Activated T-helper 1 cell treated with anti-CD3 and anti-CD28 coated beads, Interleukin-12 subunit alpha, Interleukin-12 subunit beta, Interleukin-2, Interleukin-4 antibody, amounts not matched to agents 30 ng/mL and 10 ng/mL and 1 ng/mL, durations not matched to agents 14 hours and 24 hours and 36 hours (primary cell): Measurements from ENCODE around the gene CD34. TPM values are rescaled to one million over a fixed set of nuclear protein-coding genes. Genes with fewer than 3 reads are reported as not detected.

Source experiments
- DNase-seq: peaks from one replicate; pipeline ENCODE4 v3.0.0; 2021; ENCODE audit warnings: low spot score
- H3K27ac Mint-ChIP-seq: one replicate; pipeline ENCODE4 v1.8.0; 2021; ENCODE audit warnings: mild to moderate bottlenecking, mixed read lengths
- H3K27me3 Mint-ChIP-seq: one replicate; pipeline ENCODE4 v1.8.0; 2022; ENCODE audit warnings: mild to moderate bottlenecking, moderate library complexity, mixed read lengths; ENCODE audit not compliant: insufficient read depth
- H3K36me3 Mint-ChIP-seq: one replicate; pipeline ENCODE4 v1.8.0; 2021; ENCODE audit warnings: low read depth, mixed read lengths
- H3K4me1 Mint-ChIP-seq: one replicate; pipeline ENCODE4 v1.8.0; 2021; ENCODE audit warnings: low read depth, mixed read lengths
- H3K4me3 Mint-ChIP-seq: one replicate; pipeline ENCODE4 v1.8.0; 2021; ENCODE audit warnings: mild to moderate bottlenecking, moderate library complexity, mixed read lengths
- H3K9me3 Mint-ChIP-seq: one replicate; pipeline ENCODE4 v1.8.0; 2021; ENCODE audit warnings: mixed read lengths
- intact Hi-C: fragments of 100-400 bp; cut with micrococcal nuclease; formaldehyde crosslinking; loops from one replicate; pipeline ENCODE4 v1.15.1; 2024
- total RNA-seq: library from RNA; stranded (reverse); gene quantifications from 2 replicates; pipeline ENCODE4 v1.2.3, GENCODE V29; 2022

Gene CD34
- total RNA-seq, 1 donor from 2014 or later = not detected

GRCh38 chr1:207903053-207903452 lies 7.9 kb downstream of the CD34 start:
- DNase-seq = no peak
- Mint-ChIP-seq H3K36me3 (no peaks in the 10 kb centered on the region), H3K4me1 (peaks cover 25% of the 10 kb centered on the region), H3K27ac (no peak overlapping the region), H3K4me3 (no peak overlapping the region), H3K9me3 (no peaks in the 10 kb centered on the region), H3K27me3 (peaks cover 12% of the 10 kb centered on the region)
- intact Hi-C loops = no loop called here

GRCh38 chr1:207902566-207902965 lies 8.4 kb downstream of the CD34 start:
- Mint-ChIP-seq H3K4me3 (no peak overlapping the region), H3K27ac (no peak overlapping the region), H3K9me3 (no peaks in the 10 kb centered on the region), H3K36me3 (no peaks in the 10 kb centered on the region), H3K4me1 (peaks cover 25% of the 10 kb centered on the region), H3K27me3 (peaks cover 8% of the 10 kb centered on the region)
- no peak for DNase-seq
- intact Hi-C loops = no loop called here

- Mint-ChIP-seq H3K4me1 (peaks cover 25% of the 10 kb centered on the region), H3K36me3 (no peaks in the 10 kb centered on the region), H3K27me3 (peaks cover 4% of the 10 kb centered on the region), H3K27ac (no peak overlapping the region), H3K9me3 (no peaks in the 10 kb centered on the region), H3K4me3 (no peak overlapping the region)
- no peak for DNase-seq
- intact Hi-C loops = no loop called here
Measured at GRCh38 chr1:207901041-207901653, 9.8 kb downstream of the CD34 start.

GRCh38 chr1:207898836-207899235 lies 12.1 kb downstream of the CD34 start:
- no peak for DNase-seq
- intact Hi-C loops = no loop called here
- peaks cover 21% of the 10 kb centered on the region for H3K4me1 Mint-ChIP-seq
- H3K36me3 Mint-ChIP-seq = no peaks in the 10 kb centered on the region
- H3K9me3 Mint-ChIP-seq = no peaks in the 10 kb centered on the region
- H3K27me3 Mint-ChIP-seq = peaks cover 8% of the 10 kb centered on the region
- no peak overlapping the region for H3K27ac Mint-ChIP-seq
- no peak overlapping the region for H3K4me3 Mint-ChIP-seq

GRCh38 chr1:207898260-207898659 lies 12.7 kb downstream of the CD34 start:
- Mint-ChIP-seq H3K36me3 (no peaks in the 10 kb centered on the region), H3K4me1 (peaks cover 15% of the 10 kb centered on the region), H3K27me3 (peaks cover 8% of the 10 kb centered on the region), H3K27ac (no peak overlapping the region), H3K9me3 (no peaks in the 10 kb centered on the region), H3K4me3 (no peak overlapping the region)
- intact Hi-C loops = no loop called here
- no peak for DNase-seq

GRCh38 chr1:207897188-207897587 lies 13.7 kb downstream of the CD34 start:
- intact Hi-C loops = no loop called here
- H3K4me1 Mint-ChIP-seq = peaks cover 12% of the 10 kb centered on the region
- H3K27ac Mint-ChIP-seq = no peak overlapping the region
- H3K27me3 Mint-ChIP-seq = peaks cover 8% of the 10 kb centered on the region
- no peak for DNase-seq
- H3K4me3 Mint-ChIP-seq = no peak overlapping the region
- H3K9me3 Mint-ChIP-seq = no peaks in the 10 kb centered on the region
- H3K36me3 Mint-ChIP-seq = no peaks in the 10 kb centered on the region

GRCh38 chr1:207896547-207896946 lies 14.4 kb downstream of the CD34 start:
- H3K4me3 Mint-ChIP-seq = no peak overlapping the region
- intact Hi-C loops = no loop called here
- H3K36me3 Mint-ChIP-seq = no peaks in the 10 kb centered on the region
- peaks cover 8% of the 10 kb centered on the region for H3K27me3 Mint-ChIP-seq
- no peak for DNase-seq
- H3K4me1 Mint-ChIP-seq = peaks cover 6% of the 10 kb centered on the region
- H3K9me3 Mint-ChIP-seq = no peaks in the 10 kb centered on the region
- H3K27ac Mint-ChIP-seq = no peak overlapping the region

- no peak overlapping the region for H3K4me3 Mint-ChIP-seq
- peaks cover 8% of the 10 kb centered on the region for H3K27me3 Mint-ChIP-seq
- H3K36me3 Mint-ChIP-seq = no peaks in the 10 kb centered on the region
- H3K27ac Mint-ChIP-seq = no peak overlapping the region
- intact Hi-C loops = no loop called here
- no peaks in the 10 kb centered on the region for H3K9me3 Mint-ChIP-seq
- no peak for DNase-seq
- no peaks in the 10 kb centered on the region for H3K4me1 Mint-ChIP-seq
Measured at GRCh38 chr1:207894704-207895103, 16.2 kb downstream of the CD34 start.

GRCh38 chr1:207893737-207894582 lies 17.0 kb downstream of the CD34 start:
- H3K9me3 Mint-ChIP-seq = no peaks in the 10 kb centered on the region
- peaks cover 8% of the 10 kb centered on the region for H3K27me3 Mint-ChIP-seq
- DNase-seq = no peak
- no peak overlapping the region for H3K27ac Mint-ChIP-seq
- H3K4me1 Mint-ChIP-seq = no peaks in the 10 kb centered on the region
- no peaks in the 10 kb centered on the region for H3K36me3 Mint-ChIP-seq
- no peak overlapping the region for H3K4me3 Mint-ChIP-seq
- intact Hi-C loops = no loop called here

GRCh38 chr1:207892764-207893163 lies 18.2 kb downstream of the CD34 start:
- no peaks in the 10 kb centered on the region for H3K36me3 Mint-ChIP-seq
- H3K9me3 Mint-ChIP-seq = no peaks in the 10 kb centered on the region
- no peak for DNase-seq
- no peak overlapping the region for H3K4me3 Mint-ChIP-seq
- no peaks in the 10 kb centered on the region for H3K4me1 Mint-ChIP-seq
- H3K27ac Mint-ChIP-seq = no peak overlapping the region
- intact Hi-C loops = no loop called here
- H3K27me3 Mint-ChIP-seq = peaks cover 8% of the 10 kb centered on the region

GRCh38 chr1:207891148-207891547 lies 19.8 kb downstream of the CD34 start:
- H3K36me3 Mint-ChIP-seq = no peaks in the 10 kb centered on the region
- intact Hi-C loops = no loop called here
- H3K4me1 Mint-ChIP-seq = no peaks in the 10 kb centered on the region
- H3K4me3 Mint-ChIP-seq = no peak overlapping the region
- H3K9me3 Mint-ChIP-seq = no peaks in the 10 kb centered on the region
- H3K27me3 Mint-ChIP-seq = peaks cover 8% of the 10 kb centered on the region
- DNase-seq = no peak
- H3K27ac Mint-ChIP-seq = no peak overlapping the region

- intact Hi-C loops = no loop called here
- Mint-ChIP-seq H3K4me3 (no peak overlapping the region), H3K27me3 (no peaks in the 10 kb centered on the region), H3K9me3 (no peaks in the 10 kb centered on the region), H3K27ac (no peak overlapping the region), H3K36me3 (no peaks in the 10 kb centered on the region), H3K4me1 (peaks cover 4% of the 10 kb centered on the region)
- DNase-seq = no peak
Measured at GRCh38 chr1:207890136-207890738, 20.7 kb downstream of the CD34 start.

- Mint-ChIP-seq H3K4me3 (no peak overlapping the region), H3K27me3 (no peaks in the 10 kb centered on the region), H3K4me1 (peaks cover 20% of the 10 kb centered on the region), H3K27ac (no peak overlapping the region), H3K36me3 (no peaks in the 10 kb centered on the region), H3K9me3 (no peaks in the 10 kb centered on the region)
- intact Hi-C loops = loop anchor here (10.0 kb wide), 1 partner anchor 356 kb away; the partner anchor contains the start of gene PLXNA2
- no peak for DNase-seq
Measured at GRCh38 chr1:207888652-207889051, 22.3 kb downstream of the CD34 start.
